SW480 (cell line): ENCODE measurements around the gene DTX3.
"Not testable (repeated sequence)": the region's sequence is repeated elsewhere in the genome, so short reads cannot be mapped to it uniquely, and the experiment has no call there.

Experiments used
- DNase-seq: peaks from one replicate; pipeline ENCODE4 v3.0.0-alpha.2; 2016; ENCODE audit warnings: low spot score

Gene DTX3

GRCh38 chr12:57607958-57608663 lies 3.5 kb downstream of the DTX3 start:
- no peak for DNase-seq

GRCh38 chr12:57609101-57609780 lies 4.6 kb downstream of the DTX3 start:
- DNase-seq: no peak

GRCh38 chr12:57609781-57610553 lies 5.3 kb downstream of the DTX3 start:
- DNase-seq: no peak

GRCh38 chr12:57610554-57611107 lies 6.0 kb downstream of the DTX3 start:
- DNase-seq: no peak

GRCh38 chr12:57611108-57611826 lies 6.6 kb downstream of the DTX3 start, which contains the start of gene ARHGEF25:
TSS of gene ARHGEF25 (plus strand) at chr12:57611435. CDS start at chr12:57611895, 460 bp downstream.
- DNase-seq: peak; percentile 26

- DNase-seq: no peak
These were observed 7.4 kb downstream of the DTX3 start for GRCh38 chr12:57611827-57612710.

GRCh38 chr12:57612711-57613426 lies 8.2 kb downstream of the DTX3 start:
- no peak for DNase-seq

- no peak for DNase-seq
These were observed 8.9 kb downstream of the DTX3 start for GRCh38 chr12:57613427-57614109.

GRCh38 chr12:57614178-57614947 lies 9.7 kb downstream of the DTX3 start:
- DNase-seq: peak; percentile 32

GRCh38 chr12:57614948-57615500 lies 10.4 kb downstream of the DTX3 start:
- no peak for DNase-seq

- DNase-seq: no peak
These were observed 11.0 kb downstream of the DTX3 start for GRCh38 chr12:57615637-57616036.

- DNase-seq: no peak
These were observed 11.9 kb downstream of the DTX3 start for GRCh38 chr12:57616383-57617101.

- no peak for DNase-seq
These were observed 13.3 kb downstream of the DTX3 start for GRCh38 chr12:57617942-57618341.

GRCh38 chr12:57618431-57618830 lies 13.8 kb downstream of the DTX3 start:
- DNase-seq: not testable (repeated sequence)

GRCh38 chr12:57618966-57619433 lies 14.4 kb downstream of the DTX3 start:
- no peak for DNase-seq

GRCh38 chr12:57619434-57620244 lies 15.0 kb downstream of the DTX3 start:
- no peak for DNase-seq
